Measurements from ENCODE around the gene TOB1. TPM values are rescaled to one million over a fixed set of nuclear protein-coding genes. Genes with fewer than 3 reads are reported as not detected.

TOB1 gene
- total RNA-seq, 1 donor, result 86.2 TPM

- H3K9me3 ChIP-seq (ENCODE audit: low read depth, low read length), result no peaks in the 10 kb centered on the region
- H3K4me3 ChIP-seq (ENCODE audit: low read length), result no peak overlapping the region
- peaks cover 3% of the 10 kb centered on the region for H3K4me1 ChIP-seq (ENCODE audit: insufficient read depth, low read length)
- H3K27me3 ChIP-seq (ENCODE audit: insufficient read depth, low read length), result no peaks in the 10 kb centered on the region
Observed at GRCh38 chr17:50824429-50824828, 41.7 kb downstream of the TOB1 start.

GRCh38 chr17:50822550-50822949 is 43.6 kb downstream of the TOB1 start:
- Histone ChIP-seq H3K4me3 (ENCODE audit: low read length) (no peak overlapping the region), H3K4me1 (ENCODE audit: insufficient read depth, low read length) (no peaks in the 10 kb centered on the region)

GRCh38 chr17:50820651-50821050 is 45.5 kb downstream of the TOB1 start:
- Histone ChIP-seq H3K9me3 (ENCODE audit: low read depth, low read length) (no peaks in the 10 kb centered on the region), H3K27me3 (ENCODE audit: insufficient read depth, low read length) (no peaks in the 10 kb centered on the region), H3K4me3 (ENCODE audit: low read length) (no peak overlapping the region), H3K4me1 (ENCODE audit: insufficient read depth, low read length) (peaks cover 5% of the 10 kb centered on the region)

More at GRCh38 chr17:50822550-50822949, 43.6 kb downstream of the TOB1 start:
- Histone ChIP-seq H3K27me3 (ENCODE audit: insufficient read depth, low read length) (no peaks in the 10 kb centered on the region), H3K9me3 (ENCODE audit: low read depth, low read length) (no peaks in the 10 kb centered on the region)

- no peaks in the 10 kb centered on the region for H3K27me3 ChIP-seq (ENCODE audit: insufficient read depth, low read length)
- no peak overlapping the region for H3K4me3 ChIP-seq (ENCODE audit: low read length)
- peaks cover 8% of the 10 kb centered on the region for H3K4me1 ChIP-seq (ENCODE audit: insufficient read depth, low read length)
- no peaks in the 10 kb centered on the region for H3K9me3 ChIP-seq (ENCODE audit: low read depth, low read length)
Observed at GRCh38 chr17:50818921-50819657, 47.1 kb downstream of the TOB1 start.

GRCh38 chr17:50818261-50818660 is 47.9 kb downstream of the TOB1 start:
- Histone ChIP-seq H3K27me3 (ENCODE audit: insufficient read depth, low read length) (no peaks in the 10 kb centered on the region), H3K9me3 (ENCODE audit: low read depth, low read length) (no peaks in the 10 kb centered on the region), H3K4me1 (ENCODE audit: insufficient read depth, low read length) (peaks cover 8% of the 10 kb centered on the region), H3K4me3 (ENCODE audit: low read length) (no peak overlapping the region)

- Histone ChIP-seq H3K4me3 (ENCODE audit: low read length) (no peak overlapping the region), H3K4me1 (ENCODE audit: insufficient read depth, low read length) (peaks cover 8% of the 10 kb centered on the region), H3K27me3 (ENCODE audit: insufficient read depth, low read length) (no peaks in the 10 kb centered on the region), H3K9me3 (ENCODE audit: low read depth, low read length) (no peaks in the 10 kb centered on the region)
Observed at GRCh38 chr17:50817838-50818237, 48.3 kb downstream of the TOB1 start.

- H3K9me3 ChIP-seq (ENCODE audit: low read depth, low read length), result no peaks in the 10 kb centered on the region
- peaks cover 8% of the 10 kb centered on the region for H3K4me1 ChIP-seq (ENCODE audit: insufficient read depth, low read length)
- no peak overlapping the region for H3K4me3 ChIP-seq (ENCODE audit: low read length)
- no peaks in the 10 kb centered on the region for H3K27me3 ChIP-seq (ENCODE audit: insufficient read depth, low read length)
Observed at GRCh38 chr17:50816771-50817751, 49.1 kb downstream of the TOB1 start.

- no peak overlapping the region for H3K4me3 ChIP-seq (ENCODE audit: low read length)
- H3K4me1 ChIP-seq (ENCODE audit: insufficient read depth, low read length), result peaks cover 8% of the 10 kb centered on the region
- no peaks in the 10 kb centered on the region for H3K9me3 ChIP-seq (ENCODE audit: low read depth, low read length)
- no peaks in the 10 kb centered on the region for H3K27me3 ChIP-seq (ENCODE audit: insufficient read depth, low read length)
Observed at GRCh38 chr17:50816271-50816670, 49.9 kb downstream of the TOB1 start.

GRCh38 chr17:50815400-50815799 is 50.8 kb downstream of the TOB1 start:
- Histone ChIP-seq H3K27me3 (ENCODE audit: insufficient read depth, low read length) (no peaks in the 10 kb centered on the region), H3K9me3 (ENCODE audit: low read depth, low read length) (no peaks in the 10 kb centered on the region), H3K4me3 (ENCODE audit: low read length) (no peak overlapping the region), H3K4me1 (ENCODE audit: insufficient read depth, low read length) (peaks cover 8% of the 10 kb centered on the region)

GRCh38 chr17:50813583-50813982 is 52.6 kb downstream of the TOB1 start:
- Histone ChIP-seq H3K9me3 (ENCODE audit: low read depth, low read length) (no peaks in the 10 kb centered on the region), H3K4me1 (ENCODE audit: insufficient read depth, low read length) (peaks cover 8% of the 10 kb centered on the region), H3K27me3 (ENCODE audit: insufficient read depth, low read length) (no peaks in the 10 kb centered on the region), H3K4me3 (ENCODE audit: low read length) (no peak overlapping the region)

Other genes with a start within 250 kb of the TOB1 start
- 18.1 TPM for gene ABCC3, start 231.5 kb downstream of the TOB1 start, total RNA-seq
- 22.5 TPM for gene ANKRD40, start 158.4 kb downstream of the TOB1 start, total RNA-seq
- gene LUC7L3, start 146.8 kb downstream of the TOB1 start, total RNA-seq, result 72.9 TPM
- gene ANKRD40CL, start 98.8 kb downstream of the TOB1 start, total RNA-seq, result 0.21 TPM
- gene WFIKKN2, start 30.8 kb downstream of the TOB1 start, total RNA-seq, result not detected

Measured in mononuclear cell (primary cell).